Thyroid gland (tissue), 4 donors: ENCODE results near the gene SCGB1D4. TPM values are rescaled to one million over a fixed set of nuclear protein-coding genes. Genes with fewer than 3 reads are reported as not detected.

ENCODE experiments used
- DNase-seq, 2 donors: peaks; one replicate each; pipeline ENCODE4 v3.0.0-alpha.2; 2019
- H3K27ac ChIP-seq, 3 donors: fragments of 200-600 bp; sonication (generic); 1 replicate in 2 of 3; 2 replicates in 1 of 3; pipeline ENCODE4 v1.5.1; 2016 to 2019; ENCODE audit warnings: mild to moderate bottlenecking in 1 of 3, moderate library complexity in 1 of 3
- H3K27me3 ChIP-seq: fragments of 200-600 bp; sonication (generic); one replicate; pipeline ENCODE4 v1.5.1; 2019
- H3K36me3 ChIP-seq, 2 donors: fragments of 200-600 bp; sonication (generic); one replicate each; pipeline ENCODE4 v1.5.1; 2016 to 2019
- H3K4me1 ChIP-seq, 2 donors: fragments of 200-600 bp; sonication (generic); one replicate each; pipeline ENCODE4 v1.5.1; 2017 to 2019
- H3K4me3 ChIP-seq, 3 donors: fragments of 200-600 bp; sonication (generic); replicated peaks in 1 of 3; 1 replicate in 2 of 3; 2 replicates in 1 of 3; pipeline ENCODE4 v1.5.1; 2016; ENCODE audit warnings: mild to moderate bottlenecking in 1 of 3
- H3K9me3 ChIP-seq: fragments of 200-600 bp; sonication (generic); one replicate; pipeline ENCODE4 v1.5.1; 2017
- CTCF ChIP-seq, 6 experiments: fragments of 200-600 bp in 3 of 6; fragments of 450-650 bp in 3 of 6; sonication (generic) in 3 of 6; IDR thresholded peaks; one replicate each; pipeline ENCODE4 v1.5.1; 2016 to 2019; ENCODE audit warnings: antibody characterized with exemption in 6 of 6, mild to moderate bottlenecking in 2 of 6, inconsistent platforms in 1 of 6, moderate library complexity in 1 of 6
- POLR2A ChIP-seq, 2 donors: fragments of 450-650 bp; IDR thresholded peaks; one replicate each; pipeline ENCODE4 v1.6.1; 2017; ENCODE audit warnings: antibody characterized with exemption in 2 of 2, mild to moderate bottlenecking in 2 of 2, moderate library complexity in 1 of 2
- WGBS, 2 donors: methylation state at CpG; one replicate each; pipeline ENCODE4 v1.1.5; 2017; 5-methylcytosine and 5-hydroxymethylcytosine counted together
- intact Hi-C: fragments of 100-400 bp; cut with DNase I; formaldehyde crosslinking; loops from one replicate; pipeline ENCODE4 v1.15.1; 2023
- total RNA-seq, 4 donors: library from RNA; depleted of rRNA; stranded (reverse); fragments of >200 nt; gene quantifications; one replicate each; pipeline ENCODE4 v1.2.3, GENCODE V29; 2016

Gene SCGB1D4
- total RNA-seq, 4 donors from 2014 or later, result not detected

GRCh38 chr11:62264004-62264403, 34.9 kb downstream of the SCGB1D4 start:
- Histone ChIP-seq H3K4me3 (no peak overlapping the region), H3K36me3 (no peaks in the 10 kb centered on the region), H3K27me3 (no peaks in the 10 kb centered on the region), H3K4me1 (no peaks in the 10 kb centered on the region), H3K9me3 (no peaks in the 10 kb centered on the region), H3K27ac (no peak overlapping the region)
- intact Hi-C loops, result no loop called here
- WGBS, 2 donors, result 73 to 83% methylated on average over 1 of the region's 1 CpG
- DNase-seq, result no peak
- no peak for TF ChIP-seq CTCF (IDR thresholded peaks at IDR 0.05)
- no peak for TF ChIP-seq POLR2A (IDR thresholded peaks at IDR 0.05)

GRCh38 chr11:62260261-62260953, 38.5 kb downstream of the SCGB1D4 start:
- intact Hi-C loops, result no loop called here
- TF ChIP-seq CTCF (IDR thresholded peaks at IDR 0.05), result no peak
- TF ChIP-seq POLR2A (IDR thresholded peaks at IDR 0.05), result no peak
- Histone ChIP-seq H3K4me3 (no peak overlapping the region), H3K4me1 (no peaks in the 10 kb centered on the region), H3K27me3 (no peaks in the 10 kb centered on the region), H3K36me3 (no peaks in the 10 kb centered on the region), H3K9me3 (no peaks in the 10 kb centered on the region), H3K27ac (no peak overlapping the region)
- 75 to 76% methylated on average over 6 of the region's 6 CpGs for WGBS, 2 donors
- no peak for DNase-seq

- no peak overlapping the region for H3K27ac ChIP-seq
- TF ChIP-seq POLR2A (IDR thresholded peaks at IDR 0.05), result no peak
- no peak for TF ChIP-seq CTCF (IDR thresholded peaks at IDR 0.05)
- WGBS, 2 donors, result 89 to 94% methylated on average over 2 of the region's 2 CpGs
- intact Hi-C loops, result no loop called here
- H3K27me3 ChIP-seq, result no peaks in the 10 kb centered on the region
- H3K36me3 ChIP-seq, result no peaks in the 10 kb centered on the region
- H3K9me3 ChIP-seq, result no peaks in the 10 kb centered on the region
- DNase-seq, result no peak
- H3K4me3 ChIP-seq, result no peak overlapping the region
- H3K4me1 ChIP-seq, result no peaks in the 10 kb centered on the region
These were observed 42.6 kb downstream of the SCGB1D4 start for GRCh38 chr11:62256281-62256680.

- no peaks in the 10 kb centered on the region for H3K27me3 ChIP-seq
- H3K27ac ChIP-seq, result no peak overlapping the region
- no peak for DNase-seq
- TF ChIP-seq POLR2A (IDR thresholded peaks at IDR 0.05), result no peak
- intact Hi-C loops, result no loop called here
- no peaks in the 10 kb centered on the region for H3K36me3 ChIP-seq
- H3K4me1 ChIP-seq, result no peaks in the 10 kb centered on the region
- no peak overlapping the region for H3K4me3 ChIP-seq
- H3K9me3 ChIP-seq, result no peaks in the 10 kb centered on the region
- 93 to 96% methylated on average over 3 of the region's 3 CpGs for WGBS, 2 donors
These were observed 44.8 kb downstream of the SCGB1D4 start for GRCh38 chr11:62253999-62254542.

GRCh38 chr11:62251698-62252097, 47.2 kb downstream of the SCGB1D4 start:
- no peaks in the 10 kb centered on the region for H3K4me1 ChIP-seq
- WGBS, 2 donors, result 54 to 58% methylated on average over 4 of the region's 4 CpGs

More at GRCh38 chr11:62251698-62252097, 47.2 kb downstream of the SCGB1D4 start:
- Histone ChIP-seq H3K4me3 (no peak overlapping the region), H3K36me3 (no peaks in the 10 kb centered on the region), H3K9me3 (no peaks in the 10 kb centered on the region), H3K27ac (no peak overlapping the region), H3K27me3 (no peaks in the 10 kb centered on the region)
- no peak for DNase-seq
- intact Hi-C loops, result no loop called here
- no peak for TF ChIP-seq CTCF (IDR thresholded peaks at IDR 0.05)
- no peak for TF ChIP-seq POLR2A (IDR thresholded peaks at IDR 0.05)

Other genes starting within 250 kb of the SCGB1D4 start
- gene INCENP, start 175.1 kb downstream of the SCGB1D4 start, total RNA-seq, result 10 to 100 TPM; 16.9 to 99.4 (median 42.4) TPM
- gene SCGB1D1, start 108.9 kb downstream of the SCGB1D4 start, total RNA-seq, result not detected
- 10 to 100 TPM in 1 of 4 donors, 1 to 10 TPM in 1, not detected in 2; 4.5 to 14.1 TPM for gene SCGB2A1, start 90.4 kb downstream of the SCGB1D4 start, total RNA-seq
- gene SCGB1D2, start 56.8 kb downstream of the SCGB1D4 start, total RNA-seq, result not detected
- gene SCGB2A2, start 28.9 kb downstream of the SCGB1D4 start, total RNA-seq, result not detected
- gene ASRGL1, start 38.4 kb upstream of the SCGB1D4 start, total RNA-seq, result 10 to 100 TPM in 3 of 4 donors, 1 to 10 TPM in 1; 5.8 to 35.9 (median 16.5) TPM
- gene SCGB1A1, start 120.0 kb upstream of the SCGB1D4 start, total RNA-seq, result not detected
- 100 to 1,000 TPM; 227 to 400 (median 288) TPM for gene AHNAK, start 247.7 kb upstream of the SCGB1D4 start, total RNA-seq